GM21381 (cell line): ENCODE data around the gene HIVEP1.

ENCODE experiments used
- ATAC-seq: cut with Tn5 transposase; IDR thresholded peaks from one replicate; pipeline ENCODE4 v1.9.1; 2021; ENCODE audit warnings: mild to moderate bottlenecking, moderate library complexity; ENCODE audit not compliant: unreplicated experiment

The HIVEP1 gene

GRCh38 chr6:12017263-12017662 is 5.2 kb downstream of the HIVEP1 start:
- no peak for ATAC-seq

GRCh38 chr6:12017876-12018401 is 5.8 kb downstream of the HIVEP1 start:
- ATAC-seq, result no peak

GRCh38 chr6:12020187-12020791 is 8.2 kb downstream of the HIVEP1 start:
- no peak for ATAC-seq

- no peak for ATAC-seq
These were observed 10.4 kb downstream of the HIVEP1 start for GRCh38 chr6:12022481-12022880.

GRCh38 chr6:12022953-12023388 is 10.9 kb downstream of the HIVEP1 start:
- no peak for ATAC-seq

- no peak for ATAC-seq
These were observed 12.1 kb downstream of the HIVEP1 start for GRCh38 chr6:12024216-12024615.

GRCh38 chr6:12024699-12025434 is 12.8 kb downstream of the HIVEP1 start:
- no peak for ATAC-seq

GRCh38 chr6:12026120-12026519 is 14.0 kb downstream of the HIVEP1 start:
- no peak for ATAC-seq

- no peak for ATAC-seq
These were observed 14.7 kb downstream of the HIVEP1 start for GRCh38 chr6:12026833-12027232.

GRCh38 chr6:12028213-12028612 is 16.1 kb downstream of the HIVEP1 start:
- no peak for ATAC-seq

GRCh38 chr6:12029979-12030737 is 18.0 kb downstream of the HIVEP1 start:
- ATAC-seq, result no peak

- no peak for ATAC-seq
These were observed 19.0 kb downstream of the HIVEP1 start for GRCh38 chr6:12030993-12031550.

- no peak for ATAC-seq
These were observed 20.9 kb downstream of the HIVEP1 start for GRCh38 chr6:12032783-12033573.

GRCh38 chr6:12033770-12034169 is 21.7 kb downstream of the HIVEP1 start:
- ATAC-seq, result no peak

GRCh38 chr6:12034349-12034748 is 22.2 kb downstream of the HIVEP1 start:
- ATAC-seq, result no peak

- no peak for ATAC-seq
These were observed 22.7 kb downstream of the HIVEP1 start for GRCh38 chr6:12034837-12035236.

- ATAC-seq, result no peak
These were observed 24.7 kb downstream of the HIVEP1 start for GRCh38 chr6:12036766-12037165.

- ATAC-seq, result no peak
These were observed 25.7 kb downstream of the HIVEP1 start for GRCh38 chr6:12037798-12038197.

- no peak for ATAC-seq
These were observed 27.7 kb downstream of the HIVEP1 start for GRCh38 chr6:12039540-12040459.
